Mucosa of descending colon (tissue), 3 donors: ENCODE data around the gene GNB4. TPM values are rescaled to one million over a fixed set of nuclear protein-coding genes. Genes with fewer than 3 reads are reported as not detected.

Experiments
- ATAC-seq: fragments of 200-7000 bp; cut with Tn5 transposase; one replicate; pipeline ENCODE4 v1.9.1; 2020; ENCODE audit warnings: mild to moderate bottlenecking, moderate library complexity
- DNase-seq, 3 donors: peaks; one replicate each; pipeline ENCODE4 v3.0.0-alpha.2; 2020
- H3K36me3 ChIP-seq: fragments of 200-600 bp; one replicate; pipeline ENCODE4 v1.8.0; 2021; ENCODE audit warnings: low read depth, mild to moderate bottlenecking
- H3K4me1 ChIP-seq: fragments of 200-600 bp; one replicate; pipeline ENCODE4 v1.8.0; 2021; ENCODE audit warnings: low read depth, mild to moderate bottlenecking
- H3K4me3 ChIP-seq: fragments of 200-600 bp; one replicate; pipeline ENCODE4 v1.8.0; 2021; ENCODE audit warnings: mild to moderate bottlenecking
- H3K9me3 ChIP-seq: fragments of 200-600 bp; one replicate; pipeline ENCODE4 v1.8.0; 2021; ENCODE audit warnings: mild to moderate bottlenecking
- CTCF ChIP-seq: fragments of 200-600 bp; IDR thresholded peaks from one replicate; pipeline ENCODE4 v1.8.0; 2022; ENCODE audit warnings: antibody characterized with exemption, mild to moderate bottlenecking
- intact Hi-C, 2 donors: fragments of 100-400 bp; cut with DNase I in 1 of 2; cut with micrococcal nuclease in 1 of 2; formaldehyde crosslinking; loops; one replicate each; pipeline versions ENCODE4 v1.11.0 to v1.11.1; 2022; cut with DNase I, micrococcal nuclease
- total RNA-seq, 3 donors: library from RNA; stranded (reverse); fragmentation: NEBNext Ultra II Directional in 2 of 3; extraction: Animal tissue kit (Norgen Biotek cat#: 25700) in 2 of 3; gene quantifications; one replicate each; pipeline versions ENCODE4 v1.2.1 to v1.2.4, GENCODE V29; 2021 to 2023
- donor health status: DM: no; HTN: no; CAD: no; lungs with moderate emphysema.
- donor health status: DM: no; HTN: no; CAD: no.
- donor health status: DM: no; HTN: yes; CAD: no.

The GNB4 gene
- total RNA-seq, 3 donors from 2014 or later, result 4.3 to 26.4 (median 9.0) TPM

- no peak overlapping the region for H3K4me3 ChIP-seq
- H3K9me3 ChIP-seq, result no peaks in the 10 kb centered on the region
- intact Hi-C loops, result no loop called here
- H3K4me1 ChIP-seq, result no peaks in the 10 kb centered on the region
- H3K36me3 ChIP-seq, result no peaks in the 10 kb centered on the region
- no peak for ATAC-seq
- no peak for DNase-seq
- TF ChIP-seq CTCF, result no peak
These were observed 31.6 kb upstream of the GNB4 start for GRCh38 chr3:179482857-179483256.

- intact Hi-C loops, result no loop called here
- ATAC-seq, result no peak
These were observed 24.9 kb upstream of the GNB4 start for GRCh38 chr3:179476215-179476614.

GRCh38 chr3:179474480-179474879 lies 23.2 kb upstream of the GNB4 start:
- ATAC-seq, result no peak
- Histone ChIP-seq H3K4me3 (no peak overlapping the region), H3K9me3 (no peaks in the 10 kb centered on the region), H3K36me3 (no peaks in the 10 kb centered on the region), H3K4me1 (no peaks in the 10 kb centered on the region)
- no peak for TF ChIP-seq CTCF
- no peak for DNase-seq
- intact Hi-C loops, result no loop called here

More at GRCh38 chr3:179476215-179476614, 24.9 kb upstream of the GNB4 start:
- Histone ChIP-seq H3K9me3 (no peaks in the 10 kb centered on the region), H3K4me3 (no peak overlapping the region), H3K36me3 (no peaks in the 10 kb centered on the region), H3K4me1 (no peaks in the 10 kb centered on the region)
- no peak for DNase-seq
- no peak for TF ChIP-seq CTCF

GRCh38 chr3:179473565-179473964 lies 22.3 kb upstream of the GNB4 start:
- intact Hi-C loops, result no loop called here
- H3K4me1 ChIP-seq, result no peaks in the 10 kb centered on the region
- H3K4me3 ChIP-seq, result no peak overlapping the region
- no peak for DNase-seq
- no peak for ATAC-seq
- H3K9me3 ChIP-seq, result no peaks in the 10 kb centered on the region
- no peaks in the 10 kb centered on the region for H3K36me3 ChIP-seq
- no peak for TF ChIP-seq CTCF

- ATAC-seq (peak; percentile 58), DNase-seq (no peak)
- no peak overlapping the region for H3K4me3 ChIP-seq
- TF ChIP-seq CTCF, result no peak
- H3K36me3 ChIP-seq, result no peaks in the 10 kb centered on the region
- intact Hi-C loops, result no loop called here
- H3K9me3 ChIP-seq, result no peaks in the 10 kb centered on the region
- H3K4me1 ChIP-seq, result peaks cover 4% of the 10 kb centered on the region
These were observed 13.2 kb upstream of the GNB4 start for GRCh38 chr3:179464323-179465092.

GRCh38 chr3:179463319-179463718 lies 12.0 kb upstream of the GNB4 start:
- Histone ChIP-seq H3K4me1 (peaks cover 4% of the 10 kb centered on the region), H3K36me3 (no peaks in the 10 kb centered on the region), H3K9me3 (no peaks in the 10 kb centered on the region), H3K4me3 (no peak overlapping the region)
- ATAC-seq, result no peak
- intact Hi-C loops, result no loop called here
- DNase-seq, result no peak
- TF ChIP-seq CTCF, result no peak
